Lung (tissue), 12 donors: ENCODE measurements around the gene TULP4. TPM values are rescaled to one million over a fixed set of nuclear protein-coding genes. Genes with fewer than 3 reads are reported as not detected.
A peak's percentile ranks its signal among the peaks of the same experiment; 100 is the strongest.

Experiments used
- ATAC-seq: fragments of 200-7000 bp; cut with Tn5 transposase; one replicate; pipeline ENCODE4 v1.9.1; 2020; ENCODE audit warnings: moderate number of reproducible peaks; ENCODE audit not compliant: insufficient read depth, low FRiP score
- DNase-seq, 3 donors: peaks; one replicate each; pipeline ENCODE4 v3.0.0-alpha.2; 2013 to 2017
- H3K27ac ChIP-seq, 2 donors: one replicate each; pipeline ENCODE4 v1.5.1; 2013; ENCODE audit warnings: mild to moderate bottlenecking in 2 of 2, moderate library complexity in 2 of 2, control low read depth in 1 of 2, inconsistent platforms in 1 of 2, low read depth in 1 of 2, low read length in 1 of 2
- H3K27me3 ChIP-seq, 3 donors: one replicate each; pipeline ENCODE4 v1.5.1; 2013; ENCODE audit warnings: low read length in 2 of 3; ENCODE audit not compliant: control insufficient read depth in 3 of 3, insufficient read depth in 3 of 3
- H3K36me3 ChIP-seq, 4 donors: one replicate each; pipeline ENCODE4 v1.5.1; 2013; ENCODE audit warnings: low read length in 4 of 4, mild to moderate bottlenecking in 1 of 4, moderate library complexity in 1 of 4; ENCODE audit not compliant: control insufficient read depth in 4 of 4, insufficient read depth in 4 of 4
- H3K4me1 ChIP-seq, 5 donors: one replicate each; pipeline ENCODE4 v1.5.1; 2013; ENCODE audit warnings: low read length in 5 of 5, mild to moderate bottlenecking in 2 of 5, moderate library complexity in 1 of 5; ENCODE audit not compliant: control insufficient read depth in 5 of 5, insufficient read depth in 5 of 5
- H3K4me3 ChIP-seq: one replicate; pipeline ENCODE4 v1.5.1; 2013; ENCODE audit warnings: mild to moderate bottlenecking, control low read depth, moderate library complexity
- H3K9ac ChIP-seq, 2 donors: one replicate each; pipeline ENCODE4 v1.5.1; 2013; ENCODE audit warnings: low read length in 2 of 2, control low read depth in 1 of 2; ENCODE audit not compliant: insufficient read depth in 1 of 2
- H3K9me3 ChIP-seq, 4 donors: one replicate each; pipeline ENCODE4 v1.5.1; 2013; ENCODE audit warnings: low read length in 3 of 4, mild to moderate bottlenecking in 1 of 4, moderate library complexity in 1 of 4; ENCODE audit not compliant: control insufficient read depth in 4 of 4, insufficient read depth in 3 of 4
- CTCF ChIP-seq: IDR thresholded peaks from 2 replicates; pipeline ENCODE4 v1.5.1; 2012; ENCODE audit warnings: mild to moderate bottlenecking; ENCODE audit errors: control extremely low read depth, extremely low read depth
- WGBS, 2 donors: extraction: QIAGEN DNeasy Blood & Tissue Kit; methylation state at CpG; one replicate each; pipeline ENCODE4 v1.1.7; 2013; 5-methylcytosine and 5-hydroxymethylcytosine counted together
- polyA plus RNA-seq, 2 donors: library from polyadenylated mRNA; stranded (reverse); fragments of 200-250 nt; gene quantifications; one replicate each; pipeline ENCODE4 v1.2.1, GENCODE V29; 2013
- total RNA-seq, 2 donors: library from RNA; depleted of rRNA in 1 of 2; stranded (reverse); fragments of >200 nt in 1 of 2; gene quantifications; one replicate each; pipeline ENCODE4 v1.2.1, GENCODE V29; 2014 to 2021
- donor health status: control.
- donor health status: control.
- donor health status: Bipolar disorder and iron deficiency.
- donor health status: healthy.
- donor health status: DM: yes; HTN: yes; CAD: no.

TULP4 gene
- total and polyA plus RNA-seq, 4 donors, result 4.5 to 147 (median 39.2) TPM

GRCh38 chr6:158472447-158472846 is 160.2 kb downstream of the TULP4 start:
- Histone ChIP-seq H3K27ac (no peak overlapping the region), H3K36me3 (peaks cover 0 to 8% (median 3%) of the 10 kb centered on the region in 4 donors), H3K9me3 (no peaks in the 10 kb centered on the region), H3K9ac (no peak overlapping the region), H3K27me3 (no peaks in the 10 kb centered on the region), H3K4me1 (no peaks in the 10 kb centered on the region), H3K4me3 (no peak overlapping the region)
- ATAC-seq (no peak), DNase-seq (no peak)
- 70 to 82% methylated on average over 5 of the region's 5 CpGs for WGBS, 2 donors
- no peak for TF ChIP-seq CTCF

GRCh38 chr6:158474961-158475343 is 162.7 kb downstream of the TULP4 start:
- Histone ChIP-seq H3K27me3 (no peaks in the 10 kb centered on the region), H3K9ac (no peak overlapping the region), H3K36me3 (peaks cover 0 to 12% (median 9%) of the 10 kb centered on the region in 4 donors), H3K9me3 (no peaks in the 10 kb centered on the region), H3K4me1 (no peaks in the 10 kb centered on the region), H3K4me3 (no peak overlapping the region), H3K27ac (no peak overlapping the region)
- no peak for TF ChIP-seq CTCF
- WGBS, 2 donors, result 89% methylated on average over 5 of the region's 5 CpGs
- DNase-seq (no peak), ATAC-seq (no peak)

GRCh38 chr6:158475344-158476302 is 163.4 kb downstream of the TULP4 start:
- no peaks in the 10 kb centered on the region for H3K27me3 ChIP-seq
- H3K36me3 ChIP-seq, result peaks cover 0 to 18% (median 10%) of the 10 kb centered on the region in 4 donors
- H3K9me3 ChIP-seq, result no peaks in the 10 kb centered on the region
- H3K4me1 ChIP-seq, result no peaks in the 10 kb centered on the region
- H3K27ac ChIP-seq, result no peak overlapping the region
- ATAC-seq, result no peak
- H3K9ac ChIP-seq, result no peak overlapping the region
- TF ChIP-seq CTCF, result no peak
- WGBS, 2 donors, result 78 to 86% methylated on average over 15 of the region's 15 CpGs
- H3K4me3 ChIP-seq, result no peak overlapping the region
- peak; percentile 15 to 36 (median 20) for DNase-seq
